ENCODE data around the gene AFF3.
A peak's percentile ranks its signal among the peaks of the same experiment; 100 is the strongest.

The AFF3 gene

GRCh38 chr2:99572373-99573164 is 569.8 kb downstream of the AFF3 start:
- DNase-seq = peak; percentile 90

- no peak for DNase-seq
Measured at GRCh38 chr2:99571954-99572353, 570.4 kb downstream of the AFF3 start.

- DNase-seq = peak; percentile 97
Measured at GRCh38 chr2:99571533-99571932, 570.9 kb downstream of the AFF3 start.

GRCh38 chr2:99571021-99571420 is 571.4 kb downstream of the AFF3 start:
- DNase-seq = peak; percentile 30

- DNase-seq = peak; percentile 65
Measured at GRCh38 chr2:99569386-99569785, 573.0 kb downstream of the AFF3 start.

- DNase-seq = no peak
Measured at GRCh38 chr2:99565227-99565626, 577.2 kb downstream of the AFF3 start.

GRCh38 chr2:99562516-99562915 is 579.9 kb downstream of the AFF3 start:
- no peak for DNase-seq

GRCh38 chr2:99561804-99562203 is 580.6 kb downstream of the AFF3 start:
- no peak for DNase-seq

GRCh38 chr2:99559075-99559662 is 583.2 kb downstream of the AFF3 start:
- peak; percentile 80 for DNase-seq

- no peak for DNase-seq
Measured at GRCh38 chr2:99555404-99555803, 587.0 kb downstream of the AFF3 start.

GRCh38 chr2:99554871-99555270 is 587.5 kb downstream of the AFF3 start:
- no peak for DNase-seq

GRCh38 chr2:99554238-99554637 is 588.2 kb downstream of the AFF3 start:
- no peak for DNase-seq

GRCh38 chr2:99552529-99552928 is 589.9 kb downstream of the AFF3 start:
- DNase-seq = peak; percentile 89

GRCh38 chr2:99550368-99550767 is 592.0 kb downstream of the AFF3 start:
- DNase-seq = peak; percentile 19

GRCh38 chr2:99545604-99546003 is 596.8 kb downstream of the AFF3 start:
- DNase-seq = peak; percentile 92

- DNase-seq = no peak
Measured at GRCh38 chr2:99545066-99545465, 597.3 kb downstream of the AFF3 start.

- no peak for DNase-seq
Measured at GRCh38 chr2:99544608-99545007, 597.8 kb downstream of the AFF3 start.

GRCh38 chr2:99543247-99543646 is 599.1 kb downstream of the AFF3 start:
- DNase-seq = no peak

GRCh38 chr2:99537910-99538485 is 604.4 kb downstream of the AFF3 start:
- DNase-seq = no peak

GRCh38 chr2:99524056-99524455 is 618.3 kb downstream of the AFF3 start:
- DNase-seq = no peak

- DNase-seq = no peak
Measured at GRCh38 chr2:99522157-99522556, 620.2 kb downstream of the AFF3 start.

GRCh38 chr2:99520813-99521212 is 621.6 kb downstream of the AFF3 start:
- no peak for DNase-seq

- no peak for DNase-seq
Measured at GRCh38 chr2:99520195-99520594, 622.2 kb downstream of the AFF3 start.

GRCh38 chr2:99514357-99514756 is 628.0 kb downstream of the AFF3 start:
- DNase-seq = no peak

Data from NCI-H69 (cell line).